ENCODE results near the gene ROMO1. TPM values are rescaled to one million over a fixed set of nuclear protein-coding genes. Genes with fewer than 3 reads are reported as not detected.
"Not testable (repeated sequence)": the region's sequence is repeated elsewhere in the genome, so short reads cannot be mapped to it uniquely, and the experiment has no call there.

The ROMO1 gene
- polyA plus RNA-seq, 6 donors from 2014 or later = 256 to 337 (median 292) TPM

DNA sequence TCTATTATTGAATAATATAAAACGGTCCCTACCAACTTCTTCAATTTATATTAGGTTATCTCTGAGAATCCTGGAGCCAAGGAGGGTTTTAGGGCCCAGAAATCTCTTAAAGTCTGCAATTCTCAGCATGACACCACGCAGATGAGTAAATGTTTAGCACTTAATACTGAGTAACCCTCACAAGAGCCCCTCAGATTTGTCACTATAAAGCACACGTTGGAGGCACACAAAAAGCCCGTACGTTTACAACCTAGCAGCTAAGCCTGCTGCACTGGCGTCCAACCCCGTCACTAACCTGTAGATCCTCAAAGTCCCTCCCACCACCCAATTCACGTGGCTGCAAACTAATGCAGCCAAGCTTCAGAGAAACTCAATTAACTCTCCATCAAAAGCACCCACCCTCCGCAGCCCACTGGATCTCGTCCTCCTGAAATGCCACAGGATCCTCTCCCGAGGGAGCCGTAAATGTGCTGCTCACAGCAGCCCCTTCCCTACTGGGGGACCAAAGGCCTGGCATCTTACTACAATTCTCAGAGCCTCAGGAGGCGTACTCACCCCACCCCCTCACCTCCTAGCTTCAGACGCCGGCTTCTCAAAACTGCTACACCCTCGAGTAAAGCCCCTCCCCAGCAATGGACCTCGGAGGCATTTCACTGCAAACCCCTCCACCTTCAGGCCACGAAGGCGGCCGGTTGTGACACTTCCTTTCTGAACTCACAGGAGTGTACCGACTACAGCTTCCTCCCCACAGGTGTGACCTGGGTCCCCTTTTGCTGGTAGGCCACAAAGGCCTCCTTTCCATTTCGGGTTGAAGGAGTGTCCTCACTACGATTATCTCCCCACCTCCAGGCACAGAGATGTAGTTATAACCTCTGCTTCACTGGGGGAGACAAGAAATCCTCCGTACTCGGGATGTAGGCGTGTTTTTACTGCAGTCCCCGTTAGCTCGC lies 35.4 kb upstream of the ROMO1 start:
- Mint-ChIP-seq H3K27me3 (no peaks in the 10 kb centered on the region), H3K36me3 (peaks cover 5 to 6% of the 10 kb centered on the region in 2 donors), H3K4me1 (peaks cover 44 to 58% (median 53%) of the 10 kb centered on the region in 3 donors)

DNA sequence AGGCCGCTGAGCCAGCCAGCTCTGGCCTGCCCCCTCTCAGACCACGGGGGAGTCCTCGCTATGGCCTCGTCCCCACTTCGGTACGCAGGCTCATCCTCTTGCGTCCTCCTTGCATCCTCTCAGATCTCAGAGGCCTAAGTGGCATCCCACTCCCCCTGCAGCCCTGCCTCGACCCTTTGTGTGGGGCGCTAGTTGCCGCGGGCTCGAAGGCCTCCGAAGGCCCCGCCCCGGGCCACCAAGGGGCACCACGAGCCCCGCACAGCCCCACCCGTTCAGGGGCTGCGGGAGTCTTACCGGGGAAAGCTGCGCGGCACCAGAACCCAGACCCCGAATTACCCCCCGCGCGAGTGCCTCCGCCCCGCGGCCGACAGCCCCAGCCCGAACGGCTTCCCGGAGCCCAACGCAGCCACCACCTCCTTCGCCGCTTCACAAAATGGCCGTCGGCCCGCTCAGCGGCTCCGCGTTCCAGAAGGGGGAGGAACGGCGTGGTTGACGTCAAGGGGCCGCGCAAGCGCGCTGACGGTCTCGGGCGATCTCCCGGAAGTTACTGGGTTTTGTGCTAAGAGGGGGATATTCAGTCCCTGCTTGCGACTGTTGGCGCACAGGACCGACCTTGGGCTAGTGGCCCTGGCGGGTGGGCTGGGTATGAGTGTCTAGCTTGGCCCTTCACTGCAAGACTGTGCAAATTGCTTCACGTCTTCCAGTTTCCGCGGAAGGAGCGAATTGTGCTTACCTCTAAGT lies 34.6 kb upstream of the ROMO1 start, which contains the start of the genes CPNE1 and RBM12:
Gene CPNE1, minus strand, starts transcription at position 435 of the 741 bp plus-strand sequence. CDS start 31,977 bp downstream, outside the sequence.
Gene RBM12, minus strand, starts transcription at position 435 of the 741 bp plus-strand sequence. CDS start 9,578 bp downstream, outside the sequence.
- ATAC-seq (ENCODE audit: low read depth in 2 of 2) (peak; percentile 82 to 84), DNase-seq (peak; percentile 95)
- peak within 1 kb of the TSS; percentile 98 to 100 (median 99) for H3K27ac Mint-ChIP-seq
- peaks cover 38 to 51% (median 44%) of the 10 kb centered on the region in 3 donors for H3K4me1 Mint-ChIP-seq
- no peaks in the 10 kb centered on the region for H3K27me3 Mint-ChIP-seq
- no peaks in the 10 kb centered on the region for H3K9me3 Mint-ChIP-seq
- H3K36me3 Mint-ChIP-seq = peaks cover 12 to 13% of the 10 kb centered on the region in 2 donors
- H3K4me3 Mint-ChIP-seq = peak within 1 kb of the TSS; percentile 87 to 99 (median 96)

More for the DNA sequence above, 35.4 kb upstream of the ROMO1 start:
- Mint-ChIP-seq H3K4me3 (peak overlapping the region; percentile 87 to 99 (median 96)), H3K27ac (peak overlapping the region; percentile 98 to 100 (median 99)), H3K9me3 (no peaks in the 10 kb centered on the region)
- ATAC-seq (ENCODE audit: low read depth in 2 of 2) (peak; percentile 56 to 66), DNase-seq (peak; percentile 79)

DNA sequence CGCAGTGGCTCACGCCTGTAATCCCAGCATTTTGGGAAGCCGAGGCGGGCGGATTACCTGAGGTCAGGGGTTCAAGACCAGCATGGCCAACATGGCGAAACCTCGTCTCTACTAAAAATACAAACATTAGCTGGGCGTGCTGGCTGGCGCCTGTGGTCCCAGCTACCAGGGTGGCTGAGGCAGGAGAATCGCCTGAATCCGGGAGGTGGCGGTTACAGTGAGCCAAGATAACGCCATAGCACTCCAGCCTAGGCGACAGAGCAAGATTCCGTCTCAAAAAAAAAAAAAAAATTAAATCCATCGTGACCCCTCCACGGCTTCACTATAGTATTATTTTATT lies 33.3 kb upstream of the ROMO1 start:
- no peak for DNase-seq
- Mint-ChIP-seq H3K36me3 (peaks cover 24 to 25% of the 10 kb centered on the region in 2 donors), H3K27me3 (no peaks in the 10 kb centered on the region), H3K4me1 (peaks cover 34 to 38% (median 36%) of the 10 kb centered on the region in 3 donors), H3K27ac (peak overlapping the region in 3 of 6 donors; percentile 72 to 90 (median 84)), H3K4me3 (peak overlapping the region in 4 of 8 donors; percentile 29 to 98 (median 40)), H3K9me3 (no peaks in the 10 kb centered on the region)
- no peak for ATAC-seq (ENCODE audit: low read depth in 2 of 2)

DNA sequence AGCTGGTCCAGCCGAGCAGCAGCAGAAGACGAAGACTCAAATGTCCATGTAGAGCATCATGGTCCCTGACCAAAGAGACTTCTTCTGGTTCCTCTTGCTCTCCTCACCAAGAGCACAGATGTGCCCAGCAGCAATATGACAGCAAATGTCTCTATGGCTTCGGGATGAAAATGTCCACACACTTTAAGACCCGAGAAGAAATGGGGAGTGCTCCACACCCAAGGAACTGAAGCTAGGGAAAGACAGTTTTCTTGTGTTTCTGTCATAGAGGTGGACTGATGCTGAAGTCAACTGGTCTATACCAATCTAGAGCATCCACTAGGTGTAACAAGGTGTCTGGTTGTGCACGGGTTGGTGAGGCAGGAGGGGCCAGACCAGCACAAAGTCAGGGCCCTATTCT lies 30.0 kb upstream of the ROMO1 start:
- Mint-ChIP-seq H3K9me3 (no peaks in the 10 kb centered on the region), H3K27ac (peak overlapping the region in 1 of 6 donors; percentile 49), H3K4me3 (no peak overlapping the region), H3K27me3 (no peaks in the 10 kb centered on the region), H3K4me1 (peaks cover 6 to 7% (median 7%) of the 10 kb centered on the region in 3 donors), H3K36me3 (peaks cover 30 to 38% of the 10 kb centered on the region in 2 donors)
- ATAC-seq (ENCODE audit: low read depth in 2 of 2) (no peak), DNase-seq (no peak)

- H3K9me3 Mint-ChIP-seq = no peaks in the 10 kb centered on the region
- H3K4me1 Mint-ChIP-seq = peaks cover 4 to 7% (median 5%) of the 10 kb centered on the region in 3 donors
- H3K4me3 Mint-ChIP-seq = no peak overlapping the region
- ATAC-seq (ENCODE audit: low read depth in 2 of 2) (no peak), DNase-seq (no peak)
- H3K36me3 Mint-ChIP-seq = peaks cover 30 to 38% of the 10 kb centered on the region in 2 donors
- H3K27ac Mint-ChIP-seq = no peak overlapping the region
- H3K27me3 Mint-ChIP-seq = no peaks in the 10 kb centered on the region
Measured at GRCh38 chr20:35669681-35670080, 29.5 kb upstream of the ROMO1 start.

GRCh38 chr20:35673884-35674283 lies 25.3 kb upstream of the ROMO1 start:
- H3K27me3 Mint-ChIP-seq = no peaks in the 10 kb centered on the region
- ATAC-seq (ENCODE audit: low read depth in 2 of 2) (no peak), DNase-seq (no peak)
- peak overlapping the region in 1 of 8 donors; percentile 1 for H3K4me3 Mint-ChIP-seq
- H3K9me3 Mint-ChIP-seq = no peaks in the 10 kb centered on the region
- no peak overlapping the region for H3K27ac Mint-ChIP-seq
- no peaks in the 10 kb centered on the region for H3K4me1 Mint-ChIP-seq
- peaks cover 23 to 33% of the 10 kb centered on the region in 2 donors for H3K36me3 Mint-ChIP-seq

- peaks cover 0 to 2% (median 1%) of the 10 kb centered on the region in 3 donors for H3K4me1 Mint-ChIP-seq
- ATAC-seq (ENCODE audit: low read depth in 2 of 2) = no peak
- H3K36me3 Mint-ChIP-seq = peaks cover 15 to 23% of the 10 kb centered on the region in 2 donors
- DNase-seq = no peak
- no peak overlapping the region for H3K4me3 Mint-ChIP-seq
- no peaks in the 10 kb centered on the region for H3K27me3 Mint-ChIP-seq
- H3K27ac Mint-ChIP-seq = no peak overlapping the region
- no peaks in the 10 kb centered on the region for H3K9me3 Mint-ChIP-seq
Measured at GRCh38 chr20:35674921-35675320, 24.3 kb upstream of the ROMO1 start.

GRCh38 chr20:35680452-35681183 lies 18.6 kb upstream of the ROMO1 start:
- Mint-ChIP-seq H3K27ac (peak overlapping the region; percentile 12 to 89 (median 50)), H3K4me1 (peaks cover 8 to 16% (median 15%) of the 10 kb centered on the region in 3 donors), H3K36me3 (no peaks in the 10 kb centered on the region), H3K9me3 (no peaks in the 10 kb centered on the region), H3K4me3 (no peak overlapping the region), H3K27me3 (no peaks in the 10 kb centered on the region)
- peak; percentile 27 to 44 for ATAC-seq (ENCODE audit: low read depth in 2 of 2)
- DNase-seq = no peak

GRCh38 chr20:35681960-35682359 lies 17.2 kb upstream of the ROMO1 start:
- Mint-ChIP-seq H3K27ac (peak overlapping the region in 1 of 6 donors; percentile 26), H3K27me3 (no peaks in the 10 kb centered on the region), H3K9me3 (no peaks in the 10 kb centered on the region), H3K4me1 (peaks cover 8 to 16% (median 15%) of the 10 kb centered on the region in 3 donors), H3K4me3 (no peak overlapping the region), H3K36me3 (peaks cover 0 to under 1% of the 10 kb centered on the region in 2 donors)
- DNase-seq = no peak
- ATAC-seq (ENCODE audit: low read depth in 2 of 2) = no peak

DNA sequence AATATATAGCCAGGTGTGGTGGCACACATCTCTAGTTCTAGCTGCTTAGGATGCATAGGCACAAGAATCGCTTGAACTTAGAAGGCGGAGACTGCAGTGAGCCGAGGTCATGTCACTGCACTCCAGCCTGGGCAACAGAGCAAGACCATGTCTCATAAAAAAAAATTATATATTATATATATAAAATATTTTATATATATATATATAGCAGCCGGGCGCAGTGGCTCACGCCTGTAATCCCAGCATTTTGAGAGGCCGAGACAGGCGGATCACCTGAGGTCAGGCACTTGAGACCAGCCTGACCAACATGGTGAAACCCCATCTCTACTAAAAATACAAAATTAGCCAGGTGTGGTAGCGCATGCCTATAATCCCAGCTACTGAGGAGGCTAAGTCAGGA lies 13.8 kb upstream of the ROMO1 start:
- not testable (repeated sequence) for ATAC-seq (ENCODE audit: low read depth in 2 of 2)

GRCh38 chr20:35686872-35687271 lies 12.3 kb upstream of the ROMO1 start:
- not testable (repeated sequence) for H3K27me3 Mint-ChIP-seq; H3K27ac Mint-ChIP-seq; H3K4me1 Mint-ChIP-seq; H3K9me3 Mint-ChIP-seq; DNase-seq; ATAC-seq (ENCODE audit: low read depth in 2 of 2); H3K4me3 Mint-ChIP-seq
- H3K36me3 Mint-ChIP-seq = peaks cover 10 to 12% of the 10 kb centered on the region in 2 donors

More for the DNA sequence above, 13.8 kb upstream of the ROMO1 start:
- not testable (repeated sequence) for H3K4me3 Mint-ChIP-seq, H3K9me3 Mint-ChIP-seq, DNase-seq, H3K27me3 Mint-ChIP-seq, H3K27ac Mint-ChIP-seq, H3K4me1 Mint-ChIP-seq
- H3K36me3 Mint-ChIP-seq = peaks cover 9 to 10% of the 10 kb centered on the region in 2 donors

- Mint-ChIP-seq H3K36me3 (peaks cover 10 to 16% of the 10 kb centered on the region in 2 donors), H3K4me1 (no peaks in the 10 kb centered on the region), H3K9me3 (no peaks in the 10 kb centered on the region), H3K27ac (no peak overlapping the region), H3K4me3 (no peak overlapping the region), H3K27me3 (no peaks in the 10 kb centered on the region)
- ATAC-seq (ENCODE audit: low read depth in 2 of 2) (no peak), DNase-seq (no peak)
Measured at GRCh38 chr20:35690265-35690664, 8.9 kb upstream of the ROMO1 start.
